Measurements from ENCODE around the gene SHC4.
"Not testable (repeated sequence)": the region's sequence is repeated elsewhere in the genome, so short reads cannot be mapped to it uniquely, and the experiment has no call there.

Gene SHC4

GRCh38 chr15:48963524-48964113 lies at the start of gene SHC4:
SHC4 (minus strand) TSS chr15:48963919; CDS start chr15:48963015, 904 bp downstream.
- FAIRE-seq = peak; percentile 83

- no peak for FAIRE-seq
These were observed 35.6 kb upstream of the SHC4 start for GRCh38 chr15:48999314-48999713.

GRCh38 chr15:48996276-48996675 lies 32.6 kb upstream of the SHC4 start:
- FAIRE-seq = no peak

GRCh38 chr15:48993380-48993779 lies 29.7 kb upstream of the SHC4 start:
- FAIRE-seq = no peak

- no peak for FAIRE-seq
These were observed 28.8 kb upstream of the SHC4 start for GRCh38 chr15:48992545-48992944.

GRCh38 chr15:48992096-48992495 lies 28.4 kb upstream of the SHC4 start:
- FAIRE-seq = no peak

- no peak for FAIRE-seq
These were observed 25.5 kb upstream of the SHC4 start for GRCh38 chr15:48989170-48989569.

DNA sequence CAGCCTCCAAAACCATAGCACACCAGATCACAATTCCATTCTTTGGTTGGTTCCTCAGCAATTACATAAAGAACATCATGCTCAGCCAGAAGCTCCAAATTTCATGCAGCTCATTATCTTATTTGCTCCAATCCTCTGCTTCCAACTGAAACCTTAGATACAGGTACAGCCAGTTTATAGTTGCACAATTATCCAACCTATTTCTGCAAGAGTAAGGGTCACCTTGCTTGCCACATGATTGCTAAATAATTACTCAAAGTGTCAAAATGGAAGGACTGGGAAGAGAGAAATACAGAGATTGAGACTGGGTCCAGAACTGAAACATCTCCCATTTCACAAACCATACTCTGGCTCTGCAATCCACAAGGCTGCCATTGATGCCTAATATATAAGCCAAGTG lies 23.4 kb upstream of the SHC4 start:
- no peak for FAIRE-seq

DNA sequence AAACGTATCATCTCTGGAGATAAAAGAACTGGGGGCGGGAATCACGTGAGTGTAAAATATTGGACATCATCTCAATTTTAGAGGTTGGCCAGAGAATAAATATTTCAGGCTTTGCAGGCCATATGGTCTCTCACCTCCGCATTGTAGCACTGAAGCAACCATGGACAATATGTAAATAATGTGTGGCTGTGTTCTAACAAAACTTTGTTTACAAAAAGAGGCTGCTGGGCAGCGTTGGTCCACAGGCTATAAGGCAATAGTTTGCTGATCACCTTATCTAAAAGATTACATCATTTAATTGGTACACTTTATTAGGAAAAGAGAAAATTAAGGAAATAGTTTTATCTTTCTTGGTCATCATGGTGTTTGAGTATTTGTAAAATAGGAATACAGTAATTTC lies 22.5 kb upstream of the SHC4 start:
- no peak for FAIRE-seq

- FAIRE-seq = no peak
These were observed 21.8 kb upstream of the SHC4 start for GRCh38 chr15:48985516-48985915.

DNA sequence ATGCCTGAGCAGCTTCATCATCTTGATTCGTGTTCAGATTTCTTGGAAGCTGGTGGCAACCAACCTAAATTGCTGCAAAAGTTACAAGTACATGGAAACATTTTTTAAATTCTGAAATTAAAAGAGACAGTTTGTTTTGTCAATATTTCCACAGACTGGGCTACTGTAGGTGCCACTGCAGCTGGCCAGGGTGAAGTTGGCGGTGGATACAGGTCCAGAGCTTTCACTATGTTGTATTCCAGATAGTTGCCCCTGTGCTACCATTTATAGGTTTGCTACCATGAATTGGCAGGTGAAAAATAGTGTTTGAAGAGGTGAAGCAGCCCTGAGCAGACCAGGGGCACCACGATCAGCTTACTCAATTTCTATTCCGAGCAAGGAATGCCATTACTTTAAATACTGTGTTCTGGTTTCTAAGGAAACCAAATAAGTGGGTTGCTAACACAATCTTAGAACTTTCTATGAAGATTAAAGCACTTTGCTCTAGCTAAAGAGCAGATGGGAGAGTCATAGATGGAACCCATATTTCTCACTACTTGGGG lies 21.2 kb upstream of the SHC4 start:
- no peak for FAIRE-seq

GRCh38 chr15:48984021-48984710 lies 20.4 kb upstream of the SHC4 start:
- FAIRE-seq = no peak

- no peak for FAIRE-seq
These were observed 19.6 kb upstream of the SHC4 start for GRCh38 chr15:48983300-48983699.

GRCh38 chr15:48981941-48982340 lies 18.2 kb upstream of the SHC4 start:
- FAIRE-seq = no peak

- FAIRE-seq = no peak
These were observed 14.9 kb upstream of the SHC4 start for GRCh38 chr15:48978638-48979037.

GRCh38 chr15:48976444-48977088 lies 12.8 kb upstream of the SHC4 start:
- FAIRE-seq = no peak

DNA sequence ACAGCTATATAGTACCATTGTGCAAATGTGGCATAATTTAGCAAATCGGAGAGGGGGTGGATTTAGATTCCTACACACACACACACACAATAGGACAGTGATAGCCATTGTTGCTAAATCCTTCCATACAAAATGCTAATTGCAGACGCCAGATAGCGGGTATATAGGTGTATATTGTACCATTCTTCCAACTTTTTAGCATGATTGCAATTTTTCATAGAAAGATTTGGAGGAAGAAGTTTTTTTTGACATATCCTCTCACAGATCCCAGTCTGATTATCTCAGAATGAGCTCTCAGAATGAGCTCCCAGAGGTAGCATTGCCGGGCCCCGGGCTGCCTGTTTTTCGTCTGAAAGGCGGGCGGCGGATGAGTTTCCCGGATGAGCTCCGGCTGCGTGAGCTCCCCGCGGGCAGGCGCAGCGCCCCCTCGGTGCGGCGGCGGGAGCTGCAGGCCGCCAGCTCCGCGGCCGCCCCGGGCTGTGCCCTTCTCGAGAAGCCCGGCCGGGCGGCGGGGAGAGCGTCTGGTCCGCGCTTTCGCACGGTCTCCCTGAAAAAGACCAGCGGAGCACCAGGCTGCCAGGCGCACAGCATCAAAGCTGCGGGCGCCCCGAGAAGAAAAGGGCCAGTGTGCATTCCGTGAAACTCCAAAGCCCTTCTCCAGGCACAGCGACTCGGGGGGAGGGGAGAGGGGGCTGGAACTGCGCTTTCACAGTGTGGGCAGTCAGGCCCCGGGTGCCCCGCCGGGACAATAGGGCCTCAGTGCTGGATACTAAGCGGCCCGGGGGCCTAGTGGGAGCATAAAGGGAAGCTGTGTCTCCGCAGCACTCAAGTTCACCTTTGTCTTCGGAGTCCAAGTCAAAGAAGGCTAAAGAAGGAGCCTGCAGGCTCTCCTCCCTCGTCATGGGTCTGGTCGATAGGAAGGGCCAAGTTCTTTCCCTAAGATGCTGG lies 12.0 kb upstream of the SHC4 start:
- no peak for FAIRE-seq

DNA sequence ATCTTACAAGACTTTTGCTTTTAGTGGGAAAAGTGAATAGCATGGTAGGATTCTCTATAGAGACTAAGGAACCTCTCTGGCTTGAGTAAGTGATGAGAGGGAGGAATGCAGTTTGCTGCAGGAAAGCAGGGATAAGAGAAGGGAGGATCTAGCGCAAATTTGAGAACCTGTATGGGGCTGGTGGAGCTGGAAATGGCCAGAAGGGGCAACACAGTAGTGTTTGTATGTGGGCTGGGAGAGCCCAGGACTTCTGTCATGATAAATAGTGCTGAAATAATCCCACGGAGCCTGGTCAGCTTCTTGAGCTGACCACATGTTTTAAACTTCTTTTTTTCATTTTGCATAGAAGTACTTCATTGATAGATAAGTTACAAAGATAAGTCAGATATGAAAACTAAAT lies 11.2 kb upstream of the SHC4 start:
- no peak for FAIRE-seq

DNA sequence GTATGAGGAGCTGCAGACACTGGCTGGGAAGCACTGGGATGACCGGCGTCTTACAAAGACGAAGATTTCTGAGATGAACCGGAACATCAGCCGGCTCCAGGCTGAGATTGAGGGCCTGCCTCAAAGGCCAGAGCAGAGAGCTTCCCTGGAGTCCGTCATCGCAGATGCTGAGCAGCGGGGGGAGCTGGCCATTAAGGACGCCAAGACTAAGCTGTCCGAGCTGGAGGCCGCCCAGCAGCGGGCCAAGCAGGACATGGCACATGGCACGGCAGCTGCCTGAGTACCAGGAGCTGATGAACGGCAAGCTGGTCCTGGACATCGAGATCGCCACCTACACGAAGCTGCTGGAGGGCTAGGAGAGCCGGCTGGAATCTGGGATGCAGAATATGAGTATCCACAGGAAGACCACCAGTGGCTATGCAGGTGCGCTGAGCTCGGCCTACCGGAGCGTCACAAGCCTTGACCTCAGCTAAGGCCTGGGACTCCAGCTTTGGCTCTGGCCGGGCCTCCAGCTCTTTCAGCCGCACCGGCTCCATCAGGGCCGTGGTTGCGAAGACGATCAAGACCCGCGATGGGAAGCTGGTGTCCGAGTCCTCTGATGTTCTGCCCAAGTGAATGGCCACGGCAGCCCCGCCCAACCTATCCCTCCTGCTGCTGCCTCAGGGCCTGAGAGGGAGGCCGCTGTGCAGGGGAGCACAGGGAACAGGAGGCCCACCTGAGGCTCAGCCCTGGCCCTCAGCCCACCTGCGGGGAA lies 9.2 kb upstream of the SHC4 start:
- FAIRE-seq = no peak

DNA sequence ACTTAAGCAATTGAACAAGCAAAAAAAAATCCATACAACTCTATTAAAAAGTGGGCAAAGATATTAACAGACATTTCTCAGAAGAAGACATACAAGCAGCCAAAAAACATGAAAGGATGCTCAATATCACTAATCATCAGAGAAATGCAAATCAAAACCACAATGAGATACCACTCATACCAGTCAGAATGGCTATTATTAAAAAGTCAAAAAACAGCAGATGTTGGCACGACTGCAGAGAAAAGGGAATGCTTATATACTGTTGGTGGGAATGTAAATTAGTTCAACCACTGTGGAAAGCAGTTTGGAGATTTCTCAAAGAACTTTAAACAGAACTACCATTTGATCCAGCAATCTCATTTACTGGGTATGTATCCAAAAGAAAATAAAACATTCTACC lies 7.2 kb upstream of the SHC4 start:
- FAIRE-seq = not testable (repeated sequence)

GRCh38 chr15:48968066-48968465 lies 4.3 kb upstream of the SHC4 start:
- FAIRE-seq = no peak

DNA sequence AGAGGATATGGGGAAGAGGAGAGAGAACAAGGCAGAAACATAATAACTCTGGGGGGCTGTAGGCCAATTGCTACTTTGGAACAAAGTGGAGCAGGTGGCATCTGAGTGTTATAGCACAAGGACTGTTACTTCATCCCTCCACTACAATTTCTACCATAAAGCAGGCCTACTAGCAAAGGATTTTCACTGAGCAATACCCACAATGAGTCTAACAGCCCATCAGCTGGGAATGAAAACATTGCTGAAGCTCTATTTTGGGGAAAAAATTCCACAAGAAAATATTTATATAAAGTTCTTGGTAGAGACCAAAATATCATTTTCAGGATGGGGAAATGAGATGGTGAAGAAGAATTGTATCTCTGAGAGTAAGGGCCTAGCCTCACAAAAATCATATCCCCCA lies 3.6 kb upstream of the SHC4 start:
- FAIRE-seq = no peak

All from A204.1 (cell line).